HCT116 (cell line): ENCODE results near the gene CEP57.

Source experiments
- CTCF ChIP-seq, 3 experiments: fragments of 200-600 bp in 1 of 3; sonication (generic) in 1 of 3; IDR thresholded peaks in 2 of 3; conservative IDR thresholded peaks in 1 of 3; 2 replicates each; pipeline ENCODE4 v1.5.1; 2012 to 2017; ENCODE audit warnings: low read depth in 2 of 3, low read length in 2 of 3, antibody characterized with exemption in 1 of 3, borderline replicate concordance in 1 of 3, control low read depth in 1 of 3, mild to moderate bottlenecking in 1 of 3, mixed read lengths in 1 of 3, mixed run types in 1 of 3, moderate library complexity in 1 of 3; ENCODE audit not compliant: insufficient read depth in 1 of 3
- EZH2 ChIP-seq: fragments of 200-600 bp; sonication (generic); IDR thresholded peaks from 2 replicates; pipeline ENCODE4 v1.6.1; 2017; ENCODE audit warnings: antibody characterized with exemption, mixed run types
- FOSL1 ChIP-seq: IDR thresholded peaks from 2 replicates; pipeline ENCODE4 v1.6.1; 2012; ENCODE audit warnings: low read depth
- POLR2A ChIP-seq: IDR thresholded peaks from 2 replicates; pipeline ENCODE4 v1.7.0; 2011; ENCODE audit warnings: borderline replicate concordance; ENCODE audit not compliant: insufficient read depth, insufficient read length; ENCODE audit errors: extremely low read depth
- POLR2AphosphoS5 ChIP-seq: IDR thresholded peaks from 2 replicates; pipeline ENCODE4 v1.6.1; 2011; ENCODE audit warnings: mild to moderate bottlenecking, low read depth, low read length, moderate library complexity
- RAD21 ChIP-seq: IDR thresholded peaks from 2 replicates; pipeline ENCODE4 v1.6.1; 2012; ENCODE audit warnings: low read depth, mild to moderate bottlenecking
- REST ChIP-seq: IDR thresholded peaks from 2 replicates; pipeline ENCODE4 v1.6.1; 2012; ENCODE audit warnings: low read depth
- SIN3A ChIP-seq: IDR thresholded peaks from 2 replicates; pipeline ENCODE4 v1.6.1; 2012; ENCODE audit warnings: low read depth
- SRF ChIP-seq: IDR thresholded peaks from 2 replicates; pipeline ENCODE4 v1.6.1; 2012; ENCODE audit warnings: low read depth
- ZNF274 ChIP-seq: fragments of 200-500 bp; sonication (Bioruptor generic); IDR thresholded peaks from 2 replicates; pipeline ENCODE4 v1.6.1; 2014; ENCODE audit warnings: mild to moderate bottlenecking, low read depth, low read length, inconsistent platforms

- TF ChIP-seq SRF (no peak), POLR2A (no peak), CTCF (IDR thresholded peaks at IDR 0.05 in 2 of 3, conservative IDR thresholded peaks at IDR 0.05 in 1 of 3; ENCODE audit: borderline replicate concordance in 1 of 3, insufficient read depth in 1 of 3, low read depth in 2 of 3, low read length in 2 of 3) (no peak), POLR2AphosphoS5 (no peak), SIN3A (no peak), EZH2 (no peak), REST (no peak), ZNF274 (no peak), RAD21 (no peak), FOSL1 (no peak)
Observed at GRCh38 chr11:95795627-95796295, 5.5 kb downstream of the CEP57 start.
